Neural progenitor cell (in vitro differentiated cells): ENCODE data around the gene INHBA. TPM values are rescaled to one million over a fixed set of nuclear protein-coding genes. Genes with fewer than 3 reads are reported as not detected.

Experiments
- DNase-seq: peaks from one replicate; pipeline ENCODE4 v3.0.0-alpha.2; 2016; ENCODE audit warnings: low spot score
- H2AFZ ChIP-seq: fragments of 200-600 bp; sonication (generic); replicated peaks from 2 replicates; pipeline ENCODE4 v1.6.1; 2016; ENCODE audit warnings: antibody characterized with exemption
- H3F3A ChIP-seq: fragments of 200-600 bp; sonication (generic); 2 replicates; pipeline ENCODE4 v1.6.1; 2016; ENCODE audit warnings: antibody characterized with exemption, low read depth
- H3K27ac ChIP-seq: fragments of 200-600 bp; sonication (generic); 2 replicates; pipeline ENCODE4 v1.5.1; 2016; ENCODE audit warnings: mild to moderate bottlenecking
- H3K27me3 ChIP-seq: fragments of 200-600 bp; sonication (generic); 2 replicates; pipeline ENCODE4 v1.6.1; 2016; ENCODE audit warnings: mild to moderate bottlenecking, moderate library complexity
- H3K36me3 ChIP-seq: fragments of 200-600 bp; sonication (generic); 2 replicates; pipeline ENCODE4 v1.5.1; 2016
- H3K4me1 ChIP-seq: fragments of 200-600 bp; sonication (generic); 2 replicates; pipeline ENCODE4 v1.6.1; 2016; ENCODE audit warnings: mixed run types
- H3K4me2 ChIP-seq: fragments of 200-600 bp; sonication (generic); 2 replicates; pipeline ENCODE4 v1.6.1; 2016
- H3K4me3 ChIP-seq: fragments of 200-600 bp; sonication (generic); 2 replicates; pipeline ENCODE4 v1.5.1; 2016
- H3K79me2 ChIP-seq: fragments of 200-600 bp; sonication (generic); 2 replicates; pipeline ENCODE4 v1.6.1; 2016; ENCODE audit warnings: low read depth
- H3K9ac ChIP-seq: fragments of 200-600 bp; sonication (generic); 2 replicates; pipeline ENCODE4 v1.6.1; 2016
- H3K9me3 ChIP-seq: fragments of 200-600 bp; sonication (generic); 2 replicates; pipeline ENCODE4 v1.5.1; 2016; ENCODE audit warnings: low read depth
- H4K20me1 ChIP-seq: fragments of 200-600 bp; sonication (generic); 2 replicates; pipeline ENCODE4 v1.6.1; 2016; ENCODE audit warnings: low read depth
- H3K27ac Mint-ChIP-seq: 3 replicates; pipeline ENCODE4 v1.8.0; 2021; ENCODE audit warnings: mixed read lengths
- H3K27me3 Mint-ChIP-seq: 2 replicates; pipeline ENCODE4 v1.8.0; 2022; ENCODE audit warnings: low read depth, mild to moderate bottlenecking, inconsistent platforms, moderate library complexity, mixed read lengths; ENCODE audit not compliant: insufficient read depth
- H3K36me3 Mint-ChIP-seq: 3 replicates; pipeline ENCODE4 v1.8.0; 2021; ENCODE audit warnings: mixed read lengths
- H3K4me1 Mint-ChIP-seq: 3 replicates; pipeline ENCODE4 v1.8.0; 2021; ENCODE audit warnings: mixed read lengths
- H3K4me3 Mint-ChIP-seq: 3 replicates; pipeline ENCODE4 v1.8.0; 2021; ENCODE audit warnings: mild to moderate bottlenecking, moderate library complexity, mixed read lengths
- H3K9me3 Mint-ChIP-seq: 3 replicates; pipeline ENCODE4 v1.8.0; 2020; ENCODE audit warnings: mixed read lengths
- EZH2 ChIP-seq: fragments of 200-600 bp; sonication (generic); IDR thresholded peaks from 2 replicates; pipeline ENCODE4 v1.6.1; 2017; ENCODE audit warnings: antibody characterized with exemption, mild to moderate bottlenecking, moderate library complexity
- EZH2phosphoT487 ChIP-seq: fragments of 200-600 bp; sonication (generic); IDR thresholded peaks from 2 replicates; pipeline ENCODE4 v1.6.1; 2017; ENCODE audit warnings: antibody characterized with exemption
- total RNA-seq: library from RNA; depleted of rRNA; stranded (reverse); fragments of >200 nt; gene quantifications from 2 replicates; pipeline ENCODE4 v1.2.3, GENCODE V29; 2015; ENCODE audit warnings: low replicate concordance
- TF ChIP-seq, protein P1 (sequence below): fragments of 200-600 bp; sonication (generic); IDR thresholded peaks from 2 replicates; pipeline ENCODE4 v1.5.1; 2017; ENCODE audit warnings: antibody characterized with exemption, mild to moderate bottlenecking

The INHBA gene
- total RNA-seq, 1 donor from 2014 or later = 0.09 TPM

DNA sequence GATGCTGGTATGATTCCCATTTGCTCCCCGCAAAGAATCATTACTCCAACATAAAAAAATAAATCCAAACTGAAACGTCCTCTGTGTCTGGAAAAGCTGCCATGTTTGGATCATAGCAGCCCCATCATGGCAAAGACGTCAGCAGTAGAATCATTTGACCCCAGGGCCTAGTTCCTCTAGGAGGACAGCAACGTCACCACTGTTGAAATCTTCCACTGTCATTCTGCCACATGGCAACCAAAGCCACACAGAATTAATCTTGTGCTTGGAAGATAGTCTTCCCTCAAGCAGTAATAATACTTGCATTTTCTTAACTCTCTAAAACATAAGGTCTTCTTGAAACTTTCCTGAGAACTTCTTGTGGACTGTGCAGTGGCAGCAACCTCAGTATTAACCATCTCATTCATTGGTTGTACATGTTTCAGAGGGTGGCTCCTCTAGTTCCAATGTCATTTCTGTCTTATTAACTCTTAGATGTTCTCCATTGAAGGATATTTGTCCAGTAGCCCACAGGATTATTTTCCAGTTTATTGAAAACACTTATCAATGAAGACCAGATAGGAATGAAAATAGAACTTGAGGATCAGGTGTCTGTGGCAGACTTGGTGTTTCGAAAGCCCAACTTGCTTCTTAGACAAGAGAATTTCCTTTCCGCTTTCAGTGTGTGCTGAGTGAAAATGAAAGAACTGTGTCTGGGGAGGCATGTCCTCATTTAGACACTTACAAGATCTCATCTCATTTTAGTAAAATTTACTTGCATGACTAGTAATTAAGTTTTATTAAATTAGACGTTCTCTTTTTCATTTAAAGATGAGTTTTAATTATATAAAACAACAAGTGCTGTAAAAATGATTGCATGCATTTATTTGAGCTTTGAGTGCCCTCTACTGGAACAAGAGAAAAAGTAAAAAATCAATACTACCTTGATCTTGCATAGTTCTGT is 28.9 kb upstream of the INHBA start:
- no peak overlapping the region for H3K4me3 ChIP-seq
- H4K20me1 ChIP-seq = no peaks in the 10 kb centered on the region
- no peaks in the 10 kb centered on the region for H3K27me3 ChIP-seq
- H3F3A ChIP-seq = no peaks in the 10 kb centered on the region
- H3K4me2 ChIP-seq = no peak overlapping the region
- TF ChIP-seq, protein P1, sequence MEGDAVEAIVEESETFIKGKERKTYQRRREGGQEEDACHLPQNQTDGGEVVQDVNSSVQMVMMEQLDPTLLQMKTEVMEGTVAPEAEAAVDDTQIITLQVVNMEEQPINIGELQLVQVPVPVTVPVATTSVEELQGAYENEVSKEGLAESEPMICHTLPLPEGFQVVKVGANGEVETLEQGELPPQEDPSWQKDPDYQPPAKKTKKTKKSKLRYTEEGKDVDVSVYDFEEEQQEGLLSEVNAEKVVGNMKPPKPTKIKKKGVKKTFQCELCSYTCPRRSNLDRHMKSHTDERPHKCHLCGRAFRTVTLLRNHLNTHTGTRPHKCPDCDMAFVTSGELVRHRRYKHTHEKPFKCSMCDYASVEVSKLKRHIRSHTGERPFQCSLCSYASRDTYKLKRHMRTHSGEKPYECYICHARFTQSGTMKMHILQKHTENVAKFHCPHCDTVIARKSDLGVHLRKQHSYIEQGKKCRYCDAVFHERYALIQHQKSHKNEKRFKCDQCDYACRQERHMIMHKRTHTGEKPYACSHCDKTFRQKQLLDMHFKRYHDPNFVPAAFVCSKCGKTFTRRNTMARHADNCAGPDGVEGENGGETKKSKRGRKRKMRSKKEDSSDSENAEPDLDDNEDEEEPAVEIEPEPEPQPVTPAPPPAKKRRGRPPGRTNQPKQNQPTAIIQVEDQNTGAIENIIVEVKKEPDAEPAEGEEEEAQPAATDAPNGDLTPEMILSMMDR = peak; percentile 70
- no peak for TF ChIP-seq EZH2phosphoT487
- Mint-ChIP-seq H3K27ac (no peak overlapping the region), H3K9me3 (peaks cover 2% of the 10 kb centered on the region), H3K4me3 (no peak overlapping the region), H3K36me3 (no peaks in the 10 kb centered on the region), H3K27me3 (no peaks in the 10 kb centered on the region), H3K4me1 (peaks cover 3% of the 10 kb centered on the region)
- no peaks in the 10 kb centered on the region for H3K79me2 ChIP-seq
- no peak overlapping the region for H3K27ac ChIP-seq
- H3K9me3 ChIP-seq = no peaks in the 10 kb centered on the region
- no peak overlapping the region for H2AFZ ChIP-seq
- no peaks in the 10 kb centered on the region for H3K36me3 ChIP-seq
- H3K4me1 ChIP-seq = no peaks in the 10 kb centered on the region
- H3K9ac ChIP-seq = no peak overlapping the region
- DNase-seq = peak; percentile 26

GRCh38 chr7:41730668-41731067 is 27.8 kb upstream of the INHBA start:
- no peak overlapping the region for H3K4me2 ChIP-seq
- no peak overlapping the region for H3K4me3 ChIP-seq
- Mint-ChIP-seq H3K9me3 (peaks cover 2% of the 10 kb centered on the region), H3K4me3 (no peak overlapping the region), H3K4me1 (peaks cover 12% of the 10 kb centered on the region), H3K36me3 (no peaks in the 10 kb centered on the region), H3K27me3 (no peaks in the 10 kb centered on the region), H3K27ac (no peak overlapping the region)
- H3K9me3 ChIP-seq = no peaks in the 10 kb centered on the region
- H3K79me2 ChIP-seq = no peaks in the 10 kb centered on the region
- no peaks in the 10 kb centered on the region for H3K36me3 ChIP-seq
- H3K27ac ChIP-seq = no peak overlapping the region
- DNase-seq = no peak
- H3K9ac ChIP-seq = no peak overlapping the region
- no peaks in the 10 kb centered on the region for H3F3A ChIP-seq
- H3K27me3 ChIP-seq = no peaks in the 10 kb centered on the region
- TF ChIP-seq EZH2 (no peak), EZH2phosphoT487 (no peak)
- TF ChIP-seq, protein P1 = no peak
- H4K20me1 ChIP-seq = no peaks in the 10 kb centered on the region
- peaks cover 6% of the 10 kb centered on the region for H3K4me1 ChIP-seq
- no peak overlapping the region for H2AFZ ChIP-seq

DNA sequence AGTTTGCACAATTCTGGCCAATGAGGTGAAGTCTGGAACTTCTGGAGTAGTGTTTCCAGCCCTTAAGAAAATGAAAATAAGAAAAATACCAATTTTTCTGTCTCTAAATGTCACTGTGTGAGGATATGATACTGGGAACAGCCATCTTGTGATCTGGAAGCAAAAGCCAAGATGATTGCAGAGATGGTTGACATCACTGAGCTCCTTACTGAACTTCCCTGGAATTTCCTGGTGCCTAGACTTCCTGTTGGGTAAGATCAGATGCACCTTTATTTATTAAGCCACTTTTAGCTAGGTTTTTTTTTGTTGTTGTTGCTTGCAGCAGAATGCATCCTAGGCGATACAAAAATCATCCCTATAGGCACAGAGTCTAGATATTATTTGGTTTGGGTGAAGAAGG is 27.3 kb upstream of the INHBA start:
- Histone ChIP-seq H3K9me3 (no peaks in the 10 kb centered on the region), H3K27ac (no peak overlapping the region)
- H3K27me3 Mint-ChIP-seq = no peaks in the 10 kb centered on the region

More for the DNA sequence above, 27.3 kb upstream of the INHBA start:
- DNase-seq = no peak
- H2AFZ ChIP-seq = no peak overlapping the region
- H3K79me2 ChIP-seq = no peaks in the 10 kb centered on the region
- Mint-ChIP-seq H3K27ac (no peak overlapping the region), H3K36me3 (no peaks in the 10 kb centered on the region), H3K4me3 (no peak overlapping the region), H3K9me3 (peaks cover 2% of the 10 kb centered on the region), H3K4me1 (peaks cover 13% of the 10 kb centered on the region)
- H3K36me3 ChIP-seq = no peaks in the 10 kb centered on the region
- no peaks in the 10 kb centered on the region for H3K27me3 ChIP-seq
- no peaks in the 10 kb centered on the region for H4K20me1 ChIP-seq
- no peaks in the 10 kb centered on the region for H3F3A ChIP-seq
- H3K9ac ChIP-seq = no peak overlapping the region
- TF ChIP-seq EZH2phosphoT487 (no peak), EZH2 (no peak)
- TF ChIP-seq, protein P1 = no peak
- peaks cover 8% of the 10 kb centered on the region for H3K4me1 ChIP-seq
- no peak overlapping the region for H3K4me3 ChIP-seq
- no peak overlapping the region for H3K4me2 ChIP-seq
